COLO668 (cell line): ENCODE measurements around the gene KAZALD1.

Experiments
- DNase-seq: peaks from one replicate; lab custom pipeline; 2025; ENCODE audit not compliant: unreplicated experiment; lab: John Stamatoyannopoulos, UW

The KAZALD1 gene

GRCh38 chr10:101046332-101047238 is 15.2 kb upstream of the KAZALD1 start:
- no peak for DNase-seq

- DNase-seq, result no peak
Observed at GRCh38 chr10:101047268-101047667, 14.5 kb upstream of the KAZALD1 start.

GRCh38 chr10:101047961-101048892 is 13.6 kb upstream of the KAZALD1 start:
- peak; percentile 84 for DNase-seq

GRCh38 chr10:101050208-101051069 is 11.3 kb upstream of the KAZALD1 start:
- DNase-seq, result peak; percentile 78

GRCh38 chr10:101052285-101052684 is 9.5 kb upstream of the KAZALD1 start:
- no peak for DNase-seq

GRCh38 chr10:101053516-101053915 is 8.3 kb upstream of the KAZALD1 start:
- DNase-seq, result no peak

GRCh38 chr10:101054351-101054750 is 7.4 kb upstream of the KAZALD1 start:
- DNase-seq, result no peak

- DNase-seq, result no peak
Observed at GRCh38 chr10:101054876-101055275, 6.9 kb upstream of the KAZALD1 start.

- DNase-seq, result no peak
Observed at GRCh38 chr10:101055411-101055810, 6.4 kb upstream of the KAZALD1 start.

GRCh38 chr10:101056365-101057151 is 5.2 kb upstream of the KAZALD1 start:
- DNase-seq, result no peak

- DNase-seq, result peak; percentile 87
Observed at GRCh38 chr10:101060036-101060950, 1.5 kb upstream of the KAZALD1 start.

GRCh38 chr10:101060951-101061623 is 702 bp upstream of the KAZALD1 start:
- peak; percentile 92 for DNase-seq

- DNase-seq, result peak; percentile 84
Observed at GRCh38 chr10:101062232-101063049, 652 bp downstream of the KAZALD1 start.

- DNase-seq, result peak; percentile 17
Observed at GRCh38 chr10:101063050-101063525, 1.3 kb downstream of the KAZALD1 start.

GRCh38 chr10:101063548-101064414 is 2.0 kb downstream of the KAZALD1 start:
- DNase-seq, result no peak

- no peak for DNase-seq
Observed at GRCh38 chr10:101064415-101065030, 2.7 kb downstream of the KAZALD1 start.
